Panc1 (cell line): ENCODE data around the gene YIPF5.

Experiments used
- CTCF ChIP-seq: fragments of 450-650 bp; IDR thresholded peaks from 2 replicates; pipeline ENCODE4 v1.5.1; 2017; ENCODE audit warnings: mild to moderate bottlenecking
- POLR2AphosphoS5 ChIP-seq: IDR thresholded peaks from 2 replicates; pipeline ENCODE4 v1.6.1; 2012; ENCODE audit warnings: mild to moderate bottlenecking, low read depth, low read length, moderate library complexity
- REST ChIP-seq, 2 experiments: IDR thresholded peaks; 2 replicates each; pipeline ENCODE4 v1.6.1; 2011 to 2012; ENCODE audit warnings: low read depth in 2 of 2, control low read depth in 1 of 2, low read length in 1 of 2, mild to moderate bottlenecking in 1 of 2, moderate library complexity in 1 of 2; ENCODE audit not compliant: insufficient read depth in 1 of 2
- TCF7L2 ChIP-seq: IDR thresholded peaks from 2 replicates; pipeline ENCODE4 v1.6.1; 2011; ENCODE audit warnings: mild to moderate bottlenecking, low read depth, low read length, inconsistent platforms

GRCh38 chr5:144202072-144202471 is 31.6 kb upstream of the YIPF5 start:
- TF ChIP-seq CTCF, result no peak
- no peak for TF ChIP-seq REST (IDR thresholded peaks at IDR 0.05; ENCODE audit: insufficient read depth in 1 of 2, low read depth in 2 of 2, low read length in 1 of 2)
- TF ChIP-seq TCF7L2, result no peak
- no peak for TF ChIP-seq POLR2AphosphoS5
